GM06990 (cell line): ENCODE results near the gene HNRNPA3.
"Not testable (repeated sequence)": the region's sequence is repeated elsewhere in the genome, so short reads cannot be mapped to it uniquely, and the experiment has no call there.

Experiments
- DNase-seq: peaks from one replicate; pipeline ENCODE4 v3.0.0-alpha.2; 2011; ENCODE audit not compliant: insufficient read length; ENCODE audit errors: extremely low read depth
- H3K27me3 ChIP-seq: replicated peaks from 2 replicates; pipeline ENCODE4 v1.6.0; 2011; ENCODE audit warnings: low read length; ENCODE audit not compliant: control insufficient read depth, insufficient read depth
- H3K36me3 ChIP-seq: 2 replicates; pipeline ENCODE4 v1.5.1; 2011; ENCODE audit warnings: low read length; ENCODE audit not compliant: control insufficient read depth, insufficient read depth
- H3K4me3 ChIP-seq: replicated peaks from 2 replicates; pipeline ENCODE4 v1.5.1; 2011; ENCODE audit warnings: low read depth, mild to moderate bottlenecking, control low read depth, low read length
- CTCF ChIP-seq: IDR thresholded peaks from 2 replicates; pipeline ENCODE4 v1.5.1; 2011; ENCODE audit warnings: low read length, control low read depth, mild to moderate bottlenecking, inconsistent platforms; ENCODE audit not compliant: insufficient read depth, poor library complexity, severe bottlenecking

HNRNPA3 gene

GRCh38 chr2:177178797-177179196 is 33.8 kb upstream of the HNRNPA3 start:
- no peak overlapping the region for H3K4me3 ChIP-seq
- no peaks in the 10 kb centered on the region for H3K36me3 ChIP-seq
- no peak for TF ChIP-seq CTCF
- H3K27me3 ChIP-seq = no peaks in the 10 kb centered on the region
- no peak for DNase-seq

- no peak for DNase-seq
- H3K27me3 ChIP-seq = no peaks in the 10 kb centered on the region
- no peak for TF ChIP-seq CTCF
- H3K4me3 ChIP-seq = no peak overlapping the region
- H3K36me3 ChIP-seq = no peaks in the 10 kb centered on the region
These were observed 33.4 kb upstream of the HNRNPA3 start for GRCh38 chr2:177179227-177179626.

- H3K4me3 ChIP-seq, H3K27me3 ChIP-seq, DNase-seq, H3K36me3 ChIP-seq: not testable (repeated sequence)
These were observed 32.9 kb upstream of the HNRNPA3 start for GRCh38 chr2:177179671-177180070.

- no peak for TF ChIP-seq CTCF
- no peaks in the 10 kb centered on the region for H3K36me3 ChIP-seq
- no peak overlapping the region for H3K4me3 ChIP-seq
- no peaks in the 10 kb centered on the region for H3K27me3 ChIP-seq
- no peak for DNase-seq
These were observed 32.2 kb upstream of the HNRNPA3 start for GRCh38 chr2:177180269-177181000.

- no peak for TF ChIP-seq CTCF
- Histone ChIP-seq H3K27me3 (no peaks in the 10 kb centered on the region), H3K36me3 (no peaks in the 10 kb centered on the region), H3K4me3 (no peak overlapping the region)
- DNase-seq = no peak
These were observed 28.7 kb upstream of the HNRNPA3 start for GRCh38 chr2:177183860-177184259.

- no peak for DNase-seq
- TF ChIP-seq CTCF = no peak
- Histone ChIP-seq H3K36me3 (no peaks in the 10 kb centered on the region), H3K4me3 (no peak overlapping the region), H3K27me3 (no peaks in the 10 kb centered on the region)
These were observed 28.0 kb upstream of the HNRNPA3 start for GRCh38 chr2:177184606-177185005.

- H3K4me3 ChIP-seq, H3K36me3 ChIP-seq, DNase-seq, H3K27me3 ChIP-seq: not testable (repeated sequence)
These were observed 26.6 kb upstream of the HNRNPA3 start for GRCh38 chr2:177186038-177186437.
